Measurements from ENCODE around the gene PDE6D.
"Not testable (repeated sequence)": the region's sequence is repeated elsewhere in the genome, so short reads cannot be mapped to it uniquely, and the experiment has no call there.

The PDE6D gene

DNA sequence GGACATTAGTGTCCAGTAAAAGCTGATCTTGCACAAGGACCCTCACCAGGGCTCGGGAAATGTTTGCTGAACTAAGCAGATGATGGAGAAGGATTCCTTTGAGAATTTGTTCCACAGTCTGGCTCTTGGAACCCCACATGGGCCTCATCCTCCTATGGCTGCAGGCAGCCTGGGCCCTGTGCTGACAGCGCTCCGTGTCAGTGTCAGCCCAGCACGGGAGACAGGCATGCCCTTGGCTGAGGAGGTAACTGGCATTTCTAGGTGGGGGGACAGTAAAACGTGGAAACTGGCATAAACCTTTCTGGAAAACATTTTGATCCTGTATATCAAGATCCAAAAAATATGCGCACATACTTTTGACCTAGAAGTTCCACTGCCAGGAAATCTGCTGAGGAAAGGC lies 62.3 kb downstream of the PDE6D start:
- no peak for DNase-seq

DNA sequence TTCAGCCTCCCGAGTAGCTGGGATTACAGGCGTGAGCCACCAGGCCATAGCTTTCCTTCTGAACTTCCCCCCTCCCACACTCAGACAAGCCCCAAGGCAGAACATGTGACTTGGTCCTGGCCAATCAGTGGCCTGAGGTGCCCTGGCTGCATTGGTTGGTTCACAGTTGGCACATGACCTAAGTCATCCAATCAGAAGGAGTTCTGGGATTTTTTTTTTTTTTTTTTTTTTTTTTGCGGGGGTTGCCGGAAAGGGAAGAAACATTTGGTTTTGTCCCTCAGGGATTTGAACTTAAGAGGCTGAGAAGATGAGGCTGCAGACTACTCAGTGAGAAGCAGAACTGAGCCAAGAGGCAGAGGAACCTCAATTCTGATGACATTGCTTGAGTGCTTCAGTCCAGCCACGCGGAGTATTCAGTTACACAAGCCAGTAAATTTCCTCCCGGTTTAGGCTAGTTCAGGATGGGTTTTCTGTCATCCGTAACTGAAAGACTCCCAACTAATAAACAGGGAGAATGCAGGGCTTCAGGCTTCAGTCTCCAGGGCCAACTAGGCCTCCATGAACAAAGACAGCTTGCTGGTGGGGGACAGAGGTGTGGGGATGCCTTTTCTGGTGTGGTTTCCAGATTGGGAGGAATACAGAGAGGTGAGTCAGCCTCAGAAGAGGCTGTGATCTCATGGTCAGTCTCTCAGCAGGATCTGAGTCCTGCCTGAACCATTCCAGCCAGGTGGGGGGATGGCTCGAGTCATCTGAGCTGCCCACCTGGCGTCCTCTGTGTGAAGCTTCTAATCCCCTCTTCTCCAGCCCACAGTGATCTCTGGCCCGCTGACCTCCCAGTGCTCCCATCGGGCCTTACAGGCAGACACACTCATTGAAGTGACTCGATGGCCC lies 63.6 kb downstream of the PDE6D start:
- no peak for DNase-seq

DNA sequence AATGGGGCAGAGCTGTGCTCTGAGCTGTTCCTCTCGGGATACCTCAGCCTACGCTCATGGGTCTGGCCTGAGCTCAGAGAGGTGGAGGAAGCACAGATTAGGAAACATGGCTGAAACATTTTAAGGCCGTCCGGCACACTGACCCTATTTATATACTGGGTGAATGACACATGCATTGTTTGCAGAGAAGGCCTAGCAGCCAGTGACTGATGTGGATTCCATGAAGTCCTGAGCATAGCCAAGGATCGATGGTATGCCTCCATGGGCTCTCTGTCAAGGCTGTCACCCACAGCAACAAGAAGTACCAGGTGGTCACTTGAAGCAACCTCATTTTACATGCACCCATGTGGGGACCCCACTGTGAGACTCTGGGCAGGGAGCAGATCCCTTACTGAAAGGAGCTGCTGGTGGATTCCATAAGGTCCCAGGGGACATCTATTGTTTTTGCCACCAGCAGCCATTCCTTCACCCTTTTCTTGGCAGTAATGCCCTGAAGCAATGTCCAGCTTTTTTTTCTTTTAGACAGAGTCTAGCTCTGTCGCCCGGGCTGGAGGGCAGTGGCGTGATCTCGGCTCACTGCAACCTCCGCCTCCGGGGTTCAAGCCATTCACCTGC lies 64.3 kb downstream of the PDE6D start:
- DNase-seq, result no peak

DNA sequence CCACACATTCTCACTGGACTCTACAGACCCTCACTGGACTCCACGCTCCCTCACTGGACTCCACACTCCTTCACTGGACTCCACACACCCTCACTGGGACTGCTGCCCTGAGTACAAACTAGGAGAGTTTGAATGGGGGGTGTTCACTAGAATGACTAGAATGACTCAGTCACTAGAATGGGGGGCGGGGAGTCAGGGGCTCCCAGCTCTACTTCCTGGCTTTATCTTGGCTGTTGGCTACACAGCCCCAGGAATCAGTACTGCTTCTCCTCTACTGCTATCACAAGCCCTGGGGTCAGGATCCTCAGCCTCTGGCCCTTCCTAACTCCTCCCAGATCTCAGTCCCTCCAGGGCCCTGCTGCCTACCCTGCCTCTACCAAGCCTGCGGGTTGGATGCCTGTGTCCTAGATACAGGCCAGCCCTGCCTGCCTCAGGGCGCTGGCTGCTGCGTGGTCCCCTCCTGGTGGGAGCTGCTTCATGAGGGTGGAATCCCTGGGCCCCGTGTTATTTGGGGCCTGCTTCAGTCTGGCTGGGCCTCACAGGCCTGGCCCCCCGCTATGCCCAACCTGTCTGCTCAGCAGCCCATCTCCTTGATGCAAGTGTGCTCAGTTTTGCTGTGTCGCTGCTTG lies 65.0 kb downstream of the PDE6D start:
- no peak for DNase-seq

DNA sequence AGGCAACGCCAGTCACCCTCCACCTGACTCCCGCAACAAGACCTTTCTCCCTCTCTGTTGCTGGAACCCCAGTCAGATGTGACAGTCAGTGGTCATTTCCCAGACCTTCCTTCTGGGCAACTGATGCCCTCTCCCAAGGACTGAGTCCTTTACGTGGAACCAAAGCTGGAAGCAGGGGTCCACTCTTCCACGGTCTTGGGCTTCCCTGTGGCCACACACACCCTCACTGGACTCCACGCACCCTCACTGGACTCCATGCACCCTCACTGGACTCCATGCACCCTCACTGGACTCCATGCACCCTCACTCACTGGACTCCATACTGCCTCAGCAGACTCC lies 65.6 kb downstream of the PDE6D start:
- no peak for DNase-seq

DNA sequence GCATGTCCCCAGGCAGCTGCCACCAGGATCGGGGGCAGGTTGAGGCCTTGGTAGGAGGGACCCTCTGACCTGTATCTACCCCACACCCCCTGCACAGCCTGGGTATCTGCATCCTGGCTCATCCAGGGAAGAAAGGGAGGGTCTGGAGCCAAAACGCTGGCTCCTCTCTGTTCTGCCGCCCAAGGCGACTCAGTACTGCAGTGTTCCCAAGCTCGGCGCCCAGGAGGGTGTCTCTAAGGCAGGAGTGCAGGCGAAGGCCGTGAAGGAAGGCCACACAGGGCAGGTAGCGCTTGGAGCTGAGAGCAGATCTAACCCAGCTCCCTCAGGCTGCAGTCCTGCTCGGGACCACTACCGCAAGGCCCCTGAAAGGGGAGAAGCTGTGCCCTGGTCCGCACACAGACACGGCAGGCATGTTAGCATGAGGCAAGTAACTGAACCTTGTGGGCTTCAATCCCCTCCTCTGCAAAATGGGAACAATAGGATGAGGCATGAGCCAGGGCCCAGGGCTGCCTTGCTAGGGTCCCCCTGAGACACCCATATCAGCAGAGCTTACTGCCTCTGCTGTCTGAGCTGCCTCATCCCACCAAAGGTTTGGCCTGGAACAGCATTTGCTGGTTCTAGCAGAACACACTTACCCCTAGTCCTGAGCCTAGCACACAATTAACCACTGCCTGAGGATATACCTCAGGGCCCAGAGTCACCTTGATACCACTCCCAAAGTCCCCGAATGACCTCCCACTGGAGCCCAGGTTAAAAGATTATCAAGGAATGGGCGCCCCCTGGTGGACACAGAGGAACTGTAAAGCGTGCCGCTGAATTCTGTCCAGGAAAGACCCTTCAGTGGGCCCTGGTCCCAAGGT lies 66.2 kb downstream of the PDE6D start:
- peak; percentile 73 for DNase-seq

DNA sequence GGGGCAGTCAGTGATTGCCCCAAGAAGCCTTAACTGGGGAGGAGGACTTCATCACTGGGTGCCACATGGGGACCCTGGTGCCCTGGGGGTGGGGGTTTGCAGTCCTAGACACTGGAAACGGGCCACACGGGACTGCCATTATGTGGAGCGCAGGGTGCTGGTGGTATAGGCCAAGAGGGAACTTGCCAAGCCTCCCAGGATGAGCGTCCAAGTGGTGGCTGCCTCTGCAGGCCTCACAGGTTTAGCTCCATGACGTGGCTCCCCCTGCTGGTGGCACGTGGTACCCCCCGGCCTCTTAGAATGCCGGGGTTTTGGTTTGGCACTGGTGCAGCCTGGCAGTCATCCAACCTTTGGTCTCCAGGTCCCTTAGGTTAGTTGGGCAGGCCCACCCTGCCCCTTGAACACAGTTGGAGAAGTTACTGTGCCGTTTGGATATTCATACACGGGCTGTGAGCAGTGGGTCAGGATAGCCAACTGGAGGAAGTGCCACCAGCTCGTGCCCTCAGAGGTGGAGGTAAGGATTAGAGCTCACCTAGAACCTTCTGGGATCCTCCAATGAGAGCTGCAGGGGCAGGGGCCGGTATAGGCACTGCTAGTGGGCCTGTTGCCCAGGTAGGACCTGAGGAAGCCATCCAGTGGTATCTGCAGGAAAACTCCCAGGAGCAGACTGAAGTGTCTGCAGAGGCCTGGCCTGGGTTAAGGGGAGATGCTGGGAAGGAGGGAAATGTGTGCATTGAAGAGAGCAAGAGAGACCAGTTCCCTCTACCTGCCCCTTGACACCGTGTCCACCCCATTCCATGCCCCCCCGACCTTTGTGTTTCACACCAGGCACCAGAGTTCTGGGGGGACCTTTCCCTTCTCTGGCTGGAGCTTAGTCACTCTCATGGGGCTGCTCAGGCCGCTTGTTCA lies 67.1 kb downstream of the PDE6D start:
- DNase-seq, result peak; percentile 89

DNA sequence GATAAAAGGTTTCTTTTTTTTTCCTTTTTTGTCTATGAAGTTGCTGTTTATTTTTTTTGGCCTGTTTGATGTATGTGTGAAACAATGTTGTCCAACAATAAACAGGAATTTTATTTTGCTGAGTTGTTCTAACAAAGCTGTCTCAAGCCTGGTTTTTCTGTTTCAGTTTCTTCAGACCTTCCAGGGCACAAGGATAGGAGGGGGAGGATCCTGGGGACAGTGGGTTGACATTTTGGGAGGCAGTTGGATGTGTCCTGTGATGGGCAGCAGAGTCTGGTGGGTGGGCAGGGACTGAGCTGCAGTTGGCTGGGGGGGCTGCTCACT lies 67.7 kb downstream of the PDE6D start:
- DNase-seq, result not testable (repeated sequence)

DNA sequence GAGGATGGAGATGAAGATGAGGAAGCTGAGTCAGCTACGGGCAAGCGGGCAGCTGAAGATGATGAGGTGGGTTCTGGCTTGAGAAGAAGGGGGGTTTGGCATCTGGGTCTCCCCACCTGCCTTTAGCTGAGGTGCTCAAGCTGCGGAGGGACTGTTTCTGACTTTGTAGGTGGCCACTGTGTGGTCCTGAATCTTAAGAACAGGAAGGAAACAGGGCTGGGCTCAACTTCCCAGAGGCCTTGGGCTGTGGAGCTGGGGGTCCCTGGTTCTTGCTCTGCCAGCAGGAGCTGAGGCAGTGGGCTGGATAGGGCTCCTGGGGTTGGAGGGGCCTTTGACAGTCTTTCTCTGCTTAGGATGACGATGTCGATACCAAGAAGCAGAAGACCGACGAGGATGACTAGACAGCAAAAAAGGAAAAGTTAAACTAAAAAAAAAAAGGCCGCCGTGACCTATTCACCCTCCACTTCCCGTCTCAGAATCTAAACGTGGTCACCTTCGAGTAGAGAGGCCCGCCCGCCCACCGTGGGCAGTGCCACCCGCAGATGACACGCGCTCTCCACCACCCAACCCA lies 68.5 kb downstream of the PDE6D start:
- DNase-seq, result not testable (repeated sequence)

DNA sequence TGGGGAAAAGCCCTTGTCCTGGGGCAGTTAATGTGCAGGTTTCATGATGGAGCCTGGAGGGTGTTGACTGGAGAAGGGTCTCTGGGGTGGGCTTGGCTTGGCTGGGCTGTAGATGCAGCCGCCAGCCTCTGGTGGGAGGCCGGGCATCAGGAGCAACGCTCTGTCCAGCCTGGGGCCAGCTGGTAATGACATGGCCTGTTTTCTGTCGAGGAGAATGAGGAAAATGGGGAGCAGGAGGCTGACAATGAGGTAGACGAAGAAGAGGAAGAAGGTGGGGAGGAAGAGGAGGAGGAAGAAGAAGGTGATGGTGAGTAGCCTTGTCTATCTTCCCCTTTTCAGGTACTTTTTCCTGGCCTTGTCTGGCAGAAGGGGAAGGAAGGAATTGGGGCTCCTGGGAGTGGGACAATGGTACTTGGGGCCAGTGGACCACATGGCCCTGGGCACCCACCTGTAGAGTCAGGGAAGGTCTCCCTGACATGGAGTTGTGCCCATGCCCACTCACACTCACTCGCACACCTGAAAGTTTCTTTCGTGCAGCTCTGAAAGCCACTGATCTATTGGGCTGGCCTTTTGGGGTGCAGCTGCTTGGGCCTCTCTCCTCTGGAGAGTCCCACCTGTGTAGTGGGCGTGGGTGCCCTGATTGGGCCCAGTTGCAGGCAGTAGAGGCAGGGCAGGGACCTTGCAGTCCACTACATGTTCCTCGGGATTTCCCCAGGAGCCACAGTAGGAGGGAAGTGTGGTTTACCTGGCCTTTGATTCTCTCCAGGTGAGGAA lies 69.2 kb downstream of the PDE6D start:
- no peak for DNase-seq

DNA sequence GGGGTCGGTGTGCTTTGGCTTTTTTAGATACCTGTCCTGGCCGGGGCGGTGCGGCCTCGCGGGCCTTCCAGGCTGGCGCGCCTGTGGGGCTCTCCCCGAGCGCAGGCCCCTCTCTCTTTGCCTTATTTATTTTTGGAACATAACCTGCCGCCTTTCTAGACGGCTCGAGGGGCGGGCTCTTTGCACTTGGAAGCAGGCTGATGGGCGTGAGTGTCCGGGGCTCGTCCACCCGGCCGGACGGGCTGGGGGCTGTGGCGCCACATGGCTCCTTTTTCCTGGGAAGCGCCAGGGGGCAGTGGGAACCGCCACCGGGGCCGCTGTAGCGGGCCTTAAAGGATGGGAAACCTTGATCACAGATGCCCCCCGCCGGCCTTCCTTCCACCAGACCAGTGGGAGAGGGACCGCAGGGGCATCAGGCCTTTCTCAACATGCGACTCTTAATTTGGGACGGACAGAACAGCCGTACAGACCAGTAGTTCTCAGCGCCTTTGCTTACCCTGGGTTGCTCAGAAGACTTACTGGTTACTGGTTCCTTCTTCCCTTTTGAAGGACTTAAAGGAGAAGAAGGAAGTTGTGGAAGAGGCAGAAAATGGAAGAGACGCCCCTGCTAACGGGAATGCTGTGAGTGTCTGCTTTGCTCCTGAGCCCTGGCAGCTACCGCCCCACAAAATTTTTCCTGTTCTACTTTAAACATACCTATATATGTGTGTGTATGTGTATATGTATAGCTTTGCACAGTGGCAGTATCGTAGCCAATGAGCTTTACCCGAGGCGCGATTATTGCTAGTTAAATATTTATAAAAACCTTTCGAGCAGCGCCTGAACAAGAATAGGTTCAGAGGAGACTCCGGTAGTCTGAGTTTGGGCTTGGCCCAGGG lies 70.0 kb downstream of the PDE6D start:
- no peak for DNase-seq

DNA sequence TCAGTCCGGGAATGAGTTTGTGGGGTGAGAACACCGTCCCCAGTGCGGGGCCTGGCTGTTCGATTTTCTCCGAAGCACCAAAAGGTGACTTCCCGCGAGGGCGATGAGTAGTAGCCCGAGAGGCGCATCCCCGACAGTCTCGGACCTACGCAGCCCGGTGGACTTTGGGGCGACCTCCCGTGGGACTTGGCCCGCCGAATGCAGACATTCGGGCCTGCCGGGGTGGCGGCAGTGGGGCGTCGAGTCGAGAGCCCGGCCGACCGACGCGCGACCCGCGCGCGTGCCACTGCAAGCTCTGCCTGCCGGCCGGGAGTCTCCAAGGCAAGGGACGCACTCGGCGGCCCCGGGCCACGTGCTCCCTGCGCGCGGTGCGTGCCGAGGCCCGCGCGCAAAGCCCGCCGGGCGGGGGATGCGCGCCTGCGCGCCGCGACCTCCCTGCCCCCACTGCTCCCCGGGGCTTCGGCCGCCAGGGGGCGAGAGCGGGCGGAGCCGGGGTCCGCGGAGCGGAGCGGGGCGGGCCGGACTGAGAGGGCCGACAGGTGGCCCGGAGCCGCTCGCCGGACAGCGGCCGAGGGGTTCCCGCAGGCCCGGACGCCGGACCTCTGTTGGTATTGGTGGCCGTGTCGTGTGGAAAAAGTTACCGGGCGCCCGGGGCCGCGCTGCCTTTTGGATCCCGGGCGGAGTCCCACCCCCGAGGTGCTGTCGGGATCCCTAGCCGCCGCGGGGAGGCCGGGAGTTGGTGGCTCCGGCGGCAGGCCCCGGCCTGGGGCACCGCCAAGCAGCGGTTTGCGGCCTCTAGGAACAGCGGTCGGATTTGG lies 70.9 kb downstream of the PDE6D start:
- peak; percentile 47 for DNase-seq

DNA sequence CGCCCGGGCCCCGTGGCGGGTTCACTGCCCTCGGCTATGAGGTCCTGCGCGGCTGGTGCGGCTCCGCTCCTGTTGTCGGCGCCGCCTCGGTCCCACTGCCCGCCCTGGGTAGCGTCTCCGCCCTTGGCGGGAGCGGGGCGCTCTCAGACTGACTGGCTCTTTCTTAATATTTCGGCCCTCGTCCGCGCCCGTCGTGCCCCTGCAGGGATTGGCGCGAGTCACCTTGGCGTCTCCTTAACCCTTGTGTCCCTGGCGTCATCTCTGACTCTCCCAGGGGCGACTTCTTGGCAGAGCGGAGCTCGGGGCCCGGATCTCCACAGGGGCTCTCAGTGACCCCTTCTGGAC lies 71.5 kb downstream of the PDE6D start:
- DNase-seq, result no peak

DNA sequence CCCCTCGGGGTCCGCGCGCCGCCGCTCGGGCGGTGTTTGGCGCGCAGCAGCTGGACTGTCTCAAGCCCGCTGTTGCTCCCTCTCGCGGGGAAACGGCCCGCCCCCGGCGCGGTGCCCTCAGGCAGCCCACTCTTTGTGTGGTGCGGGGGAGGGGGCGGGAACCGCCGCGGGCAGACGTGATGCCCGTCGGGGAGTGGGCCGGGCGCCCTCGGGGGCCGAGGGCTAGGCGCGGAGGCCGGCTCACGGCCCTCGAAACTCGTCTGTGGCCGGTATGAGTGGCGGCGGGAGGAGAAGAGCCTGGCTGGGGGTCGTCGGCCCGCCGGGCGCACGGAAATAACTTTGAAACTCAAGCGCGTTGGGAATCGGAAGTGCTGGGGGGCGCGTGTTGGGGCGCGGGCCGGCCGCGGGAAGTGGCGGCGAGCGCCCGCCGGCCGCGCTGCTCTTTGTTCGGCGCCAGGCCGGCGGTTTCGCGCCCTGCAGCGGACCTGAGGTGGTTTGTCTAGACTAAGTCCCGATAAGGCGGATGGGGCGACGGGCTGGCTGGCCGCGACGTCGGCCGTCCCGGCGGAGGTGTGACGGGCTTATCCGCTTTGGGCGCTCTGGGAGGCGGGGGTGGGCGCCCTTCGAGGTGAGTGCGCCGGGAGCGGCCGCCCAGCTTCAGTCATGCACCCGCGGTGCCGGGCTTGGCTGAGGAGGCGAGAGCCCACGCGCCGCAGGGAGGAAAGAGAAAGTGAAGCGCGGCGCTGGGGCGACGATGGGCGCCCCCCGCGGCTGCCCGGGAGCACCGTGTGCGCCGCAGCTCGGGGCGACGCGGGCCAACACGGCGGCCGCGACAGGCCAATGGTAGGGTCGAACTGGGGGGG lies 72.1 kb downstream of the PDE6D start:
- DNase-seq, result no peak

DNA sequence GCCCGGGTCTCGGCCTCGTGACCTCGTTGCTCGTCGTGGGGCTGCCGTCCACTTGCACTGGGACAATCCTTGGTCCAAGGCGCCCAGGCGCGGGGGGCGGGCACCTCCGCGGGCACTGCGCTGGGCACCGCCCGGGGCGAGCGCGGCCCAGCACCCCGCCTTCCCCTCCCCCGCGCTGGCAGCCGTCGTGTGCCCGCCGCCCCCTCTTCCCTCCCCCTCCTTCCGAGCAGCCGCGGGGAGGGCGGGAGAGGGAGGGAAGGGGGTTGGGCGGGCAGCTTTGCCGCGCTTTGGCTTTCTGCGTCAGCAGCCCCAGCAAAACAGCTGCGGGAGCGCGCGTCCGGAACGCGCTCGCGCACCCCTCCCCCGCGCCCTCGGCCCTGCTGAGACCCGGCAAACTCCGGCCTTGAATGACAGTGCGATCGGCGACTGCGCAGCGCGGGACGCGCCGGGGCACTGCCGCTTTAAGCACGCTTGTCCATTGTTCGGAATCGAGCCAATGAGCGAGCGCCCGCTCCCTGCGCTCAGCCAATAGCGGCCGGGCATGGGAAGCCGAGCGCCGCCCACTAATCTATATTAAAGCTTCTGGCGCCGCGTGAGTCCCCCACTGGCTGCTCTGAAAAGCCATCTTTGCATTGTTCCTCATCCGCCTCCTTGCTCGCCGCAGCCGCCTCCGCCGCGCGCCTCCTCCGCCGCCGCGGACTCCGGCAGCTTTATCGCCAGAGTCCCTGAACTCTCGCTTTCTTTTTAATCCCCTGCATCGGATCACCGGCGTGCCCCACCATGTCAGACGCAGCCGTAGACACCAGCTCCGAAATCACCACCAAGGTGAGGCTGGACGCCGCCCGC lies 72.9 kb downstream of the PDE6D start, which contains the start of gene PTMA:
PTMA (plus strand) TSS at position 599 of the 846 bp plus-strand sequence; CDS start at position 781, 182 bp downstream.
- DNase-seq, result peak; percentile 97

DNA sequence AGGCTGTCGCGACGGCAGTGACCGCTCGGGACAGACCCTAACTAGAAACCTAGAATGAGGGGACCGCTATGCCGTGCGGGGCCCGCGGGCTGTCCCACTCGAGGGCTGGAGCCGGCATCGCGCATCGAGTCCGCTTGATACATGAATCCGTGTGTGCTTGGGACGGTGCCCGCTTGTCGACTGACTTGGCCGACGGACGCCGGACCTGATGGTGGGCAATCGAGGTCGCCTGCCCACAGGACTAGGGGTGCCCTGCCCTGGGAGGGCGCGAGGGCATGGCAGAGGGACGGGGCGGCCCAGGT lies 73.5 kb downstream of the PDE6D start:
- DNase-seq, result no peak
